ENCODE measurements around the gene TOMM40L. TPM values are rescaled to one million over a fixed set of nuclear protein-coding genes. Genes with fewer than 3 reads are reported as not detected.

Gene TOMM40L
- total and polyA plus RNA-seq, 7 donors: 12.6 to 23.1 (median 16.1) TPM

DNA sequence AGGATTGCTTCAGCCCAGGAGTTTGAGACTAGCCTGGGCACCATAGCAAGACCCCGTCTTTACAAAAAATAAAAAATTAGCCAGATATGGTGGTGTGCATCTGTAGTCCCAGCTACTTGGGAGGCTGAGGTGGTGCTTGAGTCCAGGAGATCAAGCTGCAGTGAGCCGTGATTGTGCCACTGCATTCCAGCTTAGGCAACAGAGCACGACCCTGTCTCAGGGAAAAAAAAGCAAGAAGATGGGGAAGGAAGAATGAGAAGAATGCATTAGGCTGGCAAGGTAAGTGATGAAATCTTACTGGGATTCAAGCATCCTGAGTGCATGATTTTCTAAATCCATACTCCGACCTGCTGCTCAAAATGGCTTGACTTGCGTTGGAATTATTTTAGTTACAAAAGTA lies 39.4 kb downstream of the TOMM40L start:
- WGBS, 2 donors: 84 to 88% methylated on average over 5 of the region's 5 CpGs
- TF ChIP-seq EP300 (IDR thresholded peaks at IDR 0.05) (no peak), POLR2AphosphoS5 (IDR thresholded peaks at IDR 0.05) (no peak), POLR2A (IDR thresholded peaks at IDR 0.05) (no peak)
- TF ChIP-seq, protein P1, sequence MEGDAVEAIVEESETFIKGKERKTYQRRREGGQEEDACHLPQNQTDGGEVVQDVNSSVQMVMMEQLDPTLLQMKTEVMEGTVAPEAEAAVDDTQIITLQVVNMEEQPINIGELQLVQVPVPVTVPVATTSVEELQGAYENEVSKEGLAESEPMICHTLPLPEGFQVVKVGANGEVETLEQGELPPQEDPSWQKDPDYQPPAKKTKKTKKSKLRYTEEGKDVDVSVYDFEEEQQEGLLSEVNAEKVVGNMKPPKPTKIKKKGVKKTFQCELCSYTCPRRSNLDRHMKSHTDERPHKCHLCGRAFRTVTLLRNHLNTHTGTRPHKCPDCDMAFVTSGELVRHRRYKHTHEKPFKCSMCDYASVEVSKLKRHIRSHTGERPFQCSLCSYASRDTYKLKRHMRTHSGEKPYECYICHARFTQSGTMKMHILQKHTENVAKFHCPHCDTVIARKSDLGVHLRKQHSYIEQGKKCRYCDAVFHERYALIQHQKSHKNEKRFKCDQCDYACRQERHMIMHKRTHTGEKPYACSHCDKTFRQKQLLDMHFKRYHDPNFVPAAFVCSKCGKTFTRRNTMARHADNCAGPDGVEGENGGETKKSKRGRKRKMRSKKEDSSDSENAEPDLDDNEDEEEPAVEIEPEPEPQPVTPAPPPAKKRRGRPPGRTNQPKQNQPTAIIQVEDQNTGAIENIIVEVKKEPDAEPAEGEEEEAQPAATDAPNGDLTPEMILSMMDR (IDR thresholded peaks at IDR 0.05): no peak
- Histone ChIP-seq H3K27me3 (peaks cover 0 to 4% (median 3%) of the 10 kb centered on the region in 3 donors), H3K4me3 (no peak overlapping the region), H3K27ac (no peak overlapping the region), H3K4me1 (peaks cover 0 to 26% (median 13%) of the 10 kb centered on the region in 4 donors), H3K36me3 (no peaks in the 10 kb centered on the region), H3K9me3 (no peaks in the 10 kb centered on the region)
- intact Hi-C loops (cut with DNase I): no loop called here
- no peak for DNase-seq

DNA sequence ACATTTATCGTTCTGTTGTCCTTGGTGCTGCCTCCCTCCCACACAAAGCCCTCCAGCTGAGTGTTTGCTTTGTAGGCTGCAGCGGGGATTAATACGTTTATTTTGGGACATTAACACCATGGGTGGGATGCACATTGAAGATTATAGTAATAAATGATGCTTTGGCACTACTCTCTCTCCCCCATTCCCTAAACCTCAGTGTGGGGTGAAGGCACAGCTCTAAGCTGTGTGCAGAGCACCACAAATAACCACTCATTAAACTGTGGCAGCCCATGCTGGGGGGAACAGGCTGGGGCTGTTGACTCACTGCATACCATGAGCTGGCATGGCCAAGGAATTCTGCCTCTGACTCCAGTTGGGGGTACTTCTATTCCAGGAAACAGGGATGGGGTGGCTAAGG lies 40.3 kb downstream of the TOMM40L start:
- intact Hi-C loops (cut with DNase I): no loop called here
- Histone ChIP-seq H3K27ac (peak overlapping the region in 3 of 4 donors; percentile 7 to 67 (median 22)), H3K36me3 (no peaks in the 10 kb centered on the region), H3K4me3 (no peak overlapping the region), H3K27me3 (no peaks in the 10 kb centered on the region), H3K4me1 (peaks cover 0 to 22% (median 13%) of the 10 kb centered on the region in 4 donors), H3K9me3 (no peaks in the 10 kb centered on the region)
- no peak for TF ChIP-seq EP300 (IDR thresholded peaks at IDR 0.05)
- no peak for TF ChIP-seq POLR2AphosphoS5 (IDR thresholded peaks at IDR 0.05)
- no peak for TF ChIP-seq POLR2A (IDR thresholded peaks at IDR 0.05)
- TF ChIP-seq, protein P1 (IDR thresholded peaks at IDR 0.05): no peak
- WGBS, 2 donors: 53 to 62% methylated on average over 3 of the region's 3 CpGs
- DNase-seq: no peak

DNA sequence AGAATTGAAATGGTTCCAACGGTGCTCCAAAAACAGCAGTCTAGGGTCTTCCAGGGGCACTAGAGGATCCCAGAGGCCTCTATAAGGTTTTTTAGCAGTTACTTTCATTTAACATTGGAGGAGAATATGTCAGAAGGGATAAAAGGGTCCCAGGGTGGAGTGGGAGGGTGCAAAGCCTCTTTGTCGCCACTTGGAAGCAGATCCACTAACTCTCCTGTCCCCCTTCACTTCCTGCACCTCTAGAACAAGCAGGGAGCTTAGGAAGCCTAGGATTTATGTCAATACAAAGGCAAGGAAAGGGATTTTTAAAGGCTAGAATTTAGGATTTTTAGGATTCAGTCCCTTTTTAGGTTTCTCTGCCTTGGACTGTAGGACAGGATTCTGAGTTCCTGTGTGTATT lies 41.0 kb downstream of the TOMM40L start:
- Histone ChIP-seq H3K4me3 (no peak overlapping the region), H3K36me3 (no peaks in the 10 kb centered on the region), H3K27me3 (no peaks in the 10 kb centered on the region), H3K27ac (peak overlapping the region in 3 of 4 donors; percentile 7 to 67 (median 22)), H3K9me3 (no peaks in the 10 kb centered on the region), H3K4me1 (peaks cover 0 to 16% (median 13%) of the 10 kb centered on the region in 4 donors)
- TF ChIP-seq, protein P1 (IDR thresholded peaks at IDR 0.05): no peak
- TF ChIP-seq EP300 (IDR thresholded peaks at IDR 0.05) (no peak), POLR2AphosphoS5 (IDR thresholded peaks at IDR 0.05) (no peak), POLR2A (IDR thresholded peaks at IDR 0.05) (no peak)
- no peak for DNase-seq
- 76 to 79% methylated on average over 2 of the region's 2 CpGs for WGBS, 2 donors
- intact Hi-C loops (cut with DNase I): no loop called here

DNA sequence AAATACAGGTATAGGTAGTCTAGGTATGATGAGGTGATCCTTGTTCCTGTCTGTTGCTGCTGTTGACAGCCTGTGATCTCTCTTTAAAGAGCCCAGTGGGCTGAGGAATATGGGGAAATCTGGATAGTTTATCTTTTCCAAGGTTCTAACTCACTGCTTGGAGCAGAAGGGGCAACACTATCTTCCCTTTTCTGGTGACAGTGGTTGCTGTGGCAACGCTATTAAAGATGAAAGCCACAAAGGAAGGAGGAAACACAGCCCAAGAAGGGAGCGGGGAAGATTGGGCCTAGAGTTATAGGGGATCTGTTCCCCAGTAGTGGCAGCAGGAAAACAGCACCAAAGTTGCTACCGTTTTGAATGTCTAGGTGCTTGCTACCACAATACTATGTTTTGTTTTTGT lies 41.5 kb downstream of the TOMM40L start:
- DNase-seq: no peak

More for the DNA sequence above, 41.5 kb downstream of the TOMM40L start:
- Histone ChIP-seq H3K4me1 (peaks cover 0 to 15% (median 13%) of the 10 kb centered on the region in 4 donors), H3K9me3 (no peaks in the 10 kb centered on the region), H3K27me3 (no peaks in the 10 kb centered on the region), H3K27ac (peak overlapping the region in 2 of 4 donors; percentile 22 to 67), H3K4me3 (no peak overlapping the region), H3K36me3 (no peaks in the 10 kb centered on the region)
- 49 to 84% methylated on average over 3 of the region's 3 CpGs for WGBS, 2 donors
- TF ChIP-seq, protein P1 (IDR thresholded peaks at IDR 0.05): no peak
- TF ChIP-seq POLR2A (IDR thresholded peaks at IDR 0.05) (no peak), EP300 (IDR thresholded peaks at IDR 0.05) (no peak), POLR2AphosphoS5 (IDR thresholded peaks at IDR 0.05) (no peak)
- intact Hi-C loops (cut with DNase I): no loop called here

Data from sigmoid colon (tissue), 7 donors.